Endodermal cell (in vitro differentiated cells): ENCODE measurements around the gene CDK12. TPM values are rescaled to one million over a fixed set of nuclear protein-coding genes. Genes with fewer than 3 reads are reported as not detected.
A peak's percentile ranks its signal among the peaks of the same experiment; 100 is the strongest.

ENCODE experiments used
- DNase-seq: peaks from one replicate; pipeline ENCODE4 v3.0.0-alpha.2; 2017
- H3K27ac ChIP-seq: 2 replicates; pipeline ENCODE4 v1.5.1; 2013; ENCODE audit warnings: mild to moderate bottlenecking, low read depth, low read length, moderate library complexity
- H3K27me3 ChIP-seq: 2 replicates; pipeline ENCODE4 v1.6.1; 2013; ENCODE audit warnings: mild to moderate bottlenecking, low read length, moderate library complexity; ENCODE audit not compliant: insufficient read depth, control insufficient read depth, poor library complexity, severe bottlenecking
- H3K36me3 ChIP-seq: 2 replicates; pipeline ENCODE4 v1.7.0; 2013; ENCODE audit warnings: mild to moderate bottlenecking, low read length, moderate library complexity; ENCODE audit not compliant: control insufficient read depth, insufficient read depth
- H3K4me1 ChIP-seq: one replicate; pipeline ENCODE4 v1.7.0; 2013; ENCODE audit warnings: low read length; ENCODE audit not compliant: control insufficient read depth, insufficient read depth
- H3K4me3 ChIP-seq: 2 replicates; pipeline ENCODE4 v1.5.1; 2013; ENCODE audit warnings: mild to moderate bottlenecking, low read length, moderate library complexity
- H3K9ac ChIP-seq: 2 replicates; pipeline ENCODE4 v1.6.1; 2013; ENCODE audit warnings: mild to moderate bottlenecking, low read length, moderate library complexity; ENCODE audit not compliant: poor library complexity, severe bottlenecking; ENCODE audit errors: extremely low read depth
- H3K9me3 ChIP-seq: 2 replicates; pipeline ENCODE4 v1.6.1; 2013; ENCODE audit warnings: mild to moderate bottlenecking, low read length, moderate library complexity; ENCODE audit not compliant: control insufficient read depth
- H3K27ac Mint-ChIP-seq: 2 replicates; pipeline ENCODE4 v1.8.0; 2020; ENCODE audit warnings: mixed read lengths
- H3K27me3 Mint-ChIP-seq: 2 replicates; pipeline ENCODE4 v1.8.0; 2021; ENCODE audit warnings: mild to moderate bottlenecking, mixed read lengths; ENCODE audit not compliant: insufficient read depth
- H3K36me3 Mint-ChIP-seq: 2 replicates; pipeline ENCODE4 v1.8.0; 2020; ENCODE audit warnings: low read depth, mixed read lengths
- H3K4me1 Mint-ChIP-seq: 2 replicates; pipeline ENCODE4 v1.8.0; 2020; ENCODE audit warnings: mixed read lengths
- H3K4me3 Mint-ChIP-seq: 2 replicates; pipeline ENCODE4 v1.8.0; 2020; ENCODE audit warnings: mild to moderate bottlenecking, moderate library complexity, mixed read lengths
- H3K9me3 Mint-ChIP-seq: 2 replicates; pipeline ENCODE4 v1.8.0; 2020; ENCODE audit warnings: mild to moderate bottlenecking, mixed read lengths
- WGBS, 2 experiments: methylation state at CpG; one replicate each; pipeline versions ENCODE4 v1.1.5 to v1.1.7; 2013; ENCODE audit warnings: missing lambda C conversion rate in 2 of 2, mixed read lengths in 1 of 2; ENCODE audit not compliant: insufficient coverage in 1 of 2, insufficient read length in 1 of 2; 5-methylcytosine and 5-hydroxymethylcytosine counted together
- total RNA-seq, 2 donors: library from RNA; stranded (reverse); fragmentation: NEBNext Ultra II Directional in 1 of 2; extraction: Animal tissue kit (Norgen Biotek cat#: 25700) in 1 of 2; gene quantifications; 2 replicates in 1 of 2; 3 replicates in 1 of 2; pipeline ENCODE4 v1.2.1, GENCODE V29; 2021
- TF ChIP-seq, protein P1 (sequence below): fragments of 200-600 bp; sonication (generic); conservative IDR thresholded peaks from 2 replicates; pipeline ENCODE4 v1.5.0; 2021; ENCODE audit warnings: antibody characterized with exemption, mild to moderate bottlenecking

The CDK12 gene
- total RNA-seq, 2 donors from 2014 or later: 62.8 to 70.2 TPM

DNA sequence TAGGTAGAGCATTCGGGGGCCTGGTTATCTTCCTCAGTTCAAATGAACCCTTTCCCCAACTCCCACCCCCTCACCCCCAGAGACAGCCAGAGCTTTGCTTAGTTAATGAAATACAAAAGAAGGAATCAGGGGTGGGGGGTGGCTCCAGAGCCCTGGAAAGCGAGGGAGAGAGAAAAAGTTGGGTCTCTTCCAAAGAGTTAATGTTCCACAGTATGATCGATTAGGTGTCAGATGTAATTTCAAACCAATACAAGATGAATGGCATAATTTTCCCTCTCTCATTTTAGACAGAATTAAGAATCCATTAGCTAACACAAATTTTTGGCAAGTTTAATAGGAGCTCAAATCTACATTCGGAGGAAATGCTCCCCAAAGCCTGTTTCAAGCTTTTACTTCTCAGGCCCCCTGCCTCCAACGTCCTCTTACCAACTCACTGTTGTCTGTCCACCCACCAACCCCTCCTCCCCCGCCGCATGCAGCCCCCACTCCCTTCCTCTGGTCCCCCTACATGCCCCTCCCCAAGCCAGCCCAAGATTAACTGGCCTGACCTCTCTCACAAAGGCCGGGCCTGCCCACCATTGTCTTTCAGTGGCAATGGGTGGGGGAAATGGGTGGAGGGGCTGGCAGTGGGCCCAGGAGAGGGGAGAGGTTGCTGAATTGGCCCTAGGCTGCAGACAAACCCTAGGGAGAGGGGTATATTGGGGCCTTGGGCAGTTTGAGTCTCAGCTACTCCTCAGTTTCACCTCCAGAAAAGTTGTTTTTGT is 118.2 kb downstream of the CDK12 start:
- Histone ChIP-seq H3K36me3 (no peaks in the 10 kb centered on the region), H3K27ac (no peak overlapping the region), H3K4me1 (peaks cover 8% of the 10 kb centered on the region), H3K9ac (no peak overlapping the region), H3K4me3 (no peak overlapping the region), H3K27me3 (peaks cover 11% of the 10 kb centered on the region), H3K9me3 (no peaks in the 10 kb centered on the region)
- H3K9me3 Mint-ChIP-seq: no peaks in the 10 kb centered on the region
- no peaks in the 10 kb centered on the region for H3K36me3 Mint-ChIP-seq
- H3K27ac Mint-ChIP-seq: no peak overlapping the region
- peak overlapping the region; percentile 12 for H3K4me3 Mint-ChIP-seq
- peaks cover 21% of the 10 kb centered on the region for H3K4me1 Mint-ChIP-seq
- peak; percentile 91 for DNase-seq
- H3K27me3 Mint-ChIP-seq: peaks cover 58% of the 10 kb centered on the region
- TF ChIP-seq, protein P1, sequence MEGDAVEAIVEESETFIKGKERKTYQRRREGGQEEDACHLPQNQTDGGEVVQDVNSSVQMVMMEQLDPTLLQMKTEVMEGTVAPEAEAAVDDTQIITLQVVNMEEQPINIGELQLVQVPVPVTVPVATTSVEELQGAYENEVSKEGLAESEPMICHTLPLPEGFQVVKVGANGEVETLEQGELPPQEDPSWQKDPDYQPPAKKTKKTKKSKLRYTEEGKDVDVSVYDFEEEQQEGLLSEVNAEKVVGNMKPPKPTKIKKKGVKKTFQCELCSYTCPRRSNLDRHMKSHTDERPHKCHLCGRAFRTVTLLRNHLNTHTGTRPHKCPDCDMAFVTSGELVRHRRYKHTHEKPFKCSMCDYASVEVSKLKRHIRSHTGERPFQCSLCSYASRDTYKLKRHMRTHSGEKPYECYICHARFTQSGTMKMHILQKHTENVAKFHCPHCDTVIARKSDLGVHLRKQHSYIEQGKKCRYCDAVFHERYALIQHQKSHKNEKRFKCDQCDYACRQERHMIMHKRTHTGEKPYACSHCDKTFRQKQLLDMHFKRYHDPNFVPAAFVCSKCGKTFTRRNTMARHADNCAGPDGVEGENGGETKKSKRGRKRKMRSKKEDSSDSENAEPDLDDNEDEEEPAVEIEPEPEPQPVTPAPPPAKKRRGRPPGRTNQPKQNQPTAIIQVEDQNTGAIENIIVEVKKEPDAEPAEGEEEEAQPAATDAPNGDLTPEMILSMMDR: no peak
- WGBS, 2 experiments: 31 to 54% methylated on average over 3 to 7 of the region's 8 CpGs

GRCh38 chr17:39580082-39580468 is 118.8 kb downstream of the CDK12 start:
- Mint-ChIP-seq H3K27ac (no peak overlapping the region), H3K4me1 (peaks cover 21% of the 10 kb centered on the region), H3K4me3 (peak overlapping the region; percentile 12), H3K36me3 (no peaks in the 10 kb centered on the region), H3K27me3 (peaks cover 57% of the 10 kb centered on the region), H3K9me3 (no peaks in the 10 kb centered on the region)
- Histone ChIP-seq H3K36me3 (no peaks in the 10 kb centered on the region), H3K4me1 (peaks cover 8% of the 10 kb centered on the region), H3K4me3 (no peak overlapping the region), H3K9me3 (no peaks in the 10 kb centered on the region), H3K27ac (no peak overlapping the region), H3K9ac (no peak overlapping the region), H3K27me3 (peaks cover 10% of the 10 kb centered on the region)
- 81 to 88% methylated on average over 1 to 7 of the region's 7 CpGs for WGBS, 2 experiments
- no peak for DNase-seq
- TF ChIP-seq, protein P1: no peak

DNA sequence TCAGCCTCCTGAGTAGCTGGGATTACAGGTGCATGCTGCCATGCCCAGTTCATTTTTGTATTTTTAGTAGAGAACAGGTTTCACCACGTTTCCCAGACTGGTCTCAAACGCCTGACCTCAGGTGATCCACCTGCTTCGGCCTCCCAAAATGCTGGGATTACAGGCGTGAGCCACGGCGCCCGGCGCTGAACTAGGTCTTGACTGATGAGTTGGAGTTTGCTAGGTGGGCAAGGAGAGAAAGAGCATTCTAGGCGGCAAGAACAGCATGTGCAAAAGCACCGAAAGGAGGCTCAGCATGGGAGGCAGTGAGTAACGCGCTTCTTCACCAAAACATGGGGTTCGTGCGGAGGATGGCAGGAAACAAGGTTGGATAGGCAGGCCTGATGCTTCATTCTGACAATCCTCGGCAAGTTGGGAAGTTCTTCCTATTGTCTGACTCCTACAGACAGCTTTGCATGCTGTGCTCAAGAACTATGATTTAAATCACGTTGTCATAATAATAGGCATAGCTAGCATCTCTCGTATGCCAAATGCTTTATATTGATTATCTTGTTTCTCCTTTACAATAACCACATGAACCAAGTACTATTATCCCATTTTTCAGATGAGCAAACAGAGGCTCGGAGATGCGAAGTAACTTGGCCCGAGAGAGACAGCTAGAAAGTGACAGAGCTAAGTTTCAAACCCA is 119.9 kb downstream of the CDK12 start:
- Mint-ChIP-seq H3K9me3 (no peaks in the 10 kb centered on the region), H3K27me3 (peaks cover 46% of the 10 kb centered on the region), H3K36me3 (no peaks in the 10 kb centered on the region), H3K4me1 (peaks cover 21% of the 10 kb centered on the region), H3K4me3 (no peak overlapping the region), H3K27ac (no peak overlapping the region)
- H3K27me3 ChIP-seq: peaks cover 6% of the 10 kb centered on the region
- no peak overlapping the region for H3K9ac ChIP-seq
- no peak overlapping the region for H3K27ac ChIP-seq
- 93% methylated on average over 20 of the region's 20 CpGs for WGBS, 2 experiments
- no peaks in the 10 kb centered on the region for H3K36me3 ChIP-seq
- H3K4me1 ChIP-seq: peaks cover 8% of the 10 kb centered on the region
- TF ChIP-seq, protein P1: no peak
- H3K9me3 ChIP-seq: no peaks in the 10 kb centered on the region
- H3K4me3 ChIP-seq: no peak overlapping the region
- DNase-seq: no peak
